ENCODE results near the gene RPL7L1. TPM values are rescaled to one million over a fixed set of nuclear protein-coding genes. Genes with fewer than 3 reads are reported as not detected.

RPL7L1 gene
- total and polyA plus RNA-seq, 2 of the 13 experiments (the other 11 are each of a cell fraction or from before 2014, with no cell fraction given) = 51.6 to 179 TPM

GRCh38 chr6:42879372-42880239, at the start of gene RPL7L1 (continued):
- TF ChIP-seq THAP9 (CRISPR knock-in tag; IDR thresholded peaks at IDR 0.05; ENCODE audit: borderline replicate concordance) (peak; percentile 99), ZNF567 (CRISPR knock-in tag; IDR thresholded peaks at IDR 0.05; ENCODE audit: borderline replicate concordance) (peak; percentile 86), KAT2B (IDR thresholded peaks at IDR 0.05; ENCODE audit: borderline replicate concordance, low read depth, low read length) (no peak), ADNP (CRISPR knock-in tag; IDR thresholded peaks at IDR 0.05) (no peak), SRY (CRISPR knock-in tag; IDR thresholded peaks at IDR 0.05) (no peak), RARA (CRISPR knock-in tag; IDR thresholded peaks at IDR 0.05) (peak; percentile 3), SOX6 (IDR thresholded peaks at IDR 0.05) (no peak), SOX6 (CRISPR knock-in tag; IDR thresholded peaks at IDR 0.05) (no peak; the same call in 1 of the 2 replicates), ZNF556 (CRISPR knock-in tag; IDR thresholded peaks at IDR 0.05; ENCODE audit: borderline replicate concordance) (peak; percentile 80; the same call in 1 of the 2 replicates), PRPF4 (IDR thresholded peaks at IDR 0.05; ENCODE audit: low read depth, low read length, poor library complexity, severe bottlenecking) (no peak), SSRP1 (CRISPR knock-in tag; IDR thresholded peaks at IDR 0.05) (0 out of 2 replicates have a peak, but pooled peaks have one; percentile 30), BATF2 (CRISPR knock-in tag; IDR thresholded peaks at IDR 0.05) (no peak), NPAS2 (CRISPR knock-in tag; IDR thresholded peaks at IDR 0.05; ENCODE audit: borderline replicate concordance) (no peak), NFIC (IDR thresholded peaks at IDR 0.05; ENCODE audit: low read length) (peak; percentile 81), NBN (conservative IDR thresholded peaks at IDR 0.05) (0 out of 2 replicates have a peak, but pooled peaks have one; percentile 73), CREM (IDR thresholded peaks at IDR 0.05) (peak; percentile 98), CREM (CRISPR knock-in tag; IDR thresholded peaks at IDR 0.05) (peak; percentile 36; the same call in 1 of the 2 replicates), CREB3 (CRISPR knock-in tag; IDR thresholded peaks at IDR 0.05) (peak; percentile 48), ETS1 (CRISPR knock-in tag; IDR thresholded peaks at IDR 0.05) (no peak), ZNF121 (CRISPR knock-in tag; IDR thresholded peaks at IDR 0.05) (0 out of 2 replicates have a peak, but pooled peaks have one; percentile 24), AGO1 (IDR thresholded peaks at IDR 0.05; ENCODE audit: low read depth, low read length, poor library complexity, severe bottlenecking) (peak; percentile 47), RFX3 (CRISPR knock-in tag; IDR thresholded peaks at IDR 0.05) (peak; percentile 59), SALL1 (CRISPR knock-in tag; IDR thresholded peaks at IDR 0.05) (peak; percentile 73), ZFX (CRISPR knock-in tag; IDR thresholded peaks at IDR 0.05; ENCODE audit: low read depth) (peak; percentile 96), ZNF790 (CRISPR knock-in tag; IDR thresholded peaks at IDR 0.05; ENCODE audit: borderline replicate concordance) (no peak; the same call in 1 of the 2 replicates)
